ENCODE measurements around the gene PRR5L.

The PRR5L gene

GRCh38 chr11:36447514-36447913 is 151.4 kb downstream of the PRR5L start:
- DNase-seq: no peak

GRCh38 chr11:36447947-36448346 is 151.9 kb downstream of the PRR5L start:
- DNase-seq: peak; percentile 81

GRCh38 chr11:36449561-36450096 is 153.5 kb downstream of the PRR5L start:
- no peak for DNase-seq

GRCh38 chr11:36450110-36450572 is 154.1 kb downstream of the PRR5L start:
- peak; percentile 35 for DNase-seq

- DNase-seq: no peak
Observed at GRCh38 chr11:36451045-36451444, 155.0 kb downstream of the PRR5L start.

- no peak for DNase-seq
Observed at GRCh38 chr11:36451681-36452080, 155.6 kb downstream of the PRR5L start.

GRCh38 chr11:36452236-36452940 is 156.3 kb downstream of the PRR5L start:
- no peak for DNase-seq

GRCh38 chr11:36452961-36453360 is 156.9 kb downstream of the PRR5L start:
- DNase-seq: no peak

- DNase-seq: no peak
Observed at GRCh38 chr11:36453678-36454077, 157.6 kb downstream of the PRR5L start.

- DNase-seq: no peak
Observed at GRCh38 chr11:36454551-36454940, 158.5 kb downstream of the PRR5L start.

- peak; percentile 44 for DNase-seq
Observed at GRCh38 chr11:36454941-36455631, 159.0 kb downstream of the PRR5L start.

- DNase-seq: peak; percentile 3
Observed at GRCh38 chr11:36455658-36456111, 159.6 kb downstream of the PRR5L start.

- no peak for DNase-seq
Observed at GRCh38 chr11:36456156-36456555, 160.1 kb downstream of the PRR5L start.

GRCh38 chr11:36458129-36458915 is 162.2 kb downstream of the PRR5L start:
- DNase-seq: peak; percentile 54

GRCh38 chr11:36459046-36459445 is 163.0 kb downstream of the PRR5L start:
- no peak for DNase-seq

- DNase-seq: no peak
Observed at GRCh38 chr11:36460220-36460619, 164.1 kb downstream of the PRR5L start.

- no peak for DNase-seq
Observed at GRCh38 chr11:36462321-36462720, 166.2 kb downstream of the PRR5L start.

GRCh38 chr11:36463781-36464180 is 167.7 kb downstream of the PRR5L start:
- no peak for DNase-seq

- no peak for DNase-seq
Observed at GRCh38 chr11:36464720-36465119, 168.6 kb downstream of the PRR5L start.

- no peak for DNase-seq
Observed at GRCh38 chr11:36465449-36466163, 169.5 kb downstream of the PRR5L start.

GRCh38 chr11:36467012-36467411 is 170.9 kb downstream of the PRR5L start:
- DNase-seq: no peak

GRCh38 chr11:36467916-36468315 is 171.8 kb downstream of the PRR5L start:
- peak; percentile 11 for DNase-seq

- DNase-seq: no peak
Observed at GRCh38 chr11:36469063-36469462, 173.0 kb downstream of the PRR5L start.
